ENCODE data around the gene GSK3B. TPM values are rescaled to one million over a fixed set of nuclear protein-coding genes. Genes with fewer than 3 reads are reported as not detected.

GSK3B gene
- polyA plus RNA-seq, 3 donors = 16.2 to 20.6 (median 20.5) TPM

- DNase-seq = no peak
- Histone ChIP-seq H3K27me3 (ENCODE audit: control insufficient read depth in 2 of 2, insufficient read depth in 2 of 2, low read length in 2 of 2) (no peaks in the 10 kb centered on the region), H3K27ac (ENCODE audit: low read depth in 1 of 2, low read length in 2 of 2) (no peak overlapping the region), H3K4me1 (ENCODE audit: control insufficient read depth in 1 of 2, insufficient read depth in 2 of 2, low read length in 2 of 2) (no peaks in the 10 kb centered on the region), H2AFZ (ENCODE audit: insufficient read depth, low read depth, low read length, poor library complexity, severe bottlenecking) (no peak overlapping the region), H3K4me3 (replicated peaks in 1 of 3; ENCODE audit: low read depth in 2 of 3, low read length in 3 of 3) (no peak overlapping the region), H3K79me2 (ENCODE audit: insufficient read depth, low read length) (no peaks in the 10 kb centered on the region), H3K9me3 (replicated peaks in 1 of 2; ENCODE audit: control insufficient read depth in 1 of 2, insufficient read depth in 1 of 2, low read length in 2 of 2) (no peaks in the 10 kb centered on the region), H3K4me2 (replicated peaks; ENCODE audit: extremely low read depth, low read length, poor library complexity, severe bottlenecking) (no peak overlapping the region), H3K36me3 (replicated peaks in 1 of 2; ENCODE audit: control insufficient read depth in 1 of 2, insufficient read depth in 2 of 2, low read length in 2 of 2) (peaks cover 42 to 78% of the 10 kb centered on the region in 2 donors), H3K9ac (ENCODE audit: insufficient read depth, low read length, poor library complexity, severe bottlenecking) (no peak overlapping the region), H4K20me1 (ENCODE audit: insufficient read depth, low read length) (no peaks in the 10 kb centered on the region)
- Mint-ChIP-seq H3K27ac (no peak overlapping the region), H3K36me3 (peaks cover 37 to 46% of the 10 kb centered on the region in 2 donors), H3K4me3 (no peak overlapping the region), H3K4me1 (no peaks in the 10 kb centered on the region), H3K9me3 (no peaks in the 10 kb centered on the region), H3K27me3 (ENCODE audit: low read depth in 3 of 3) (no peaks in the 10 kb centered on the region)
- WGBS (ENCODE audit: insufficient coverage) = 100% methylated on average over 1 of the region's 3 CpGs
- no peak for TF ChIP-seq CTCF (IDR thresholded peaks at IDR 0.05)
- intact Hi-C loops (cut with micrococcal nuclease) = no loop called here
These were observed 192.2 kb downstream of the GSK3B start for GRCh38 chr3:119902061-119902460.

GRCh38 chr3:119901148-119901547 lies 193.1 kb downstream of the GSK3B start:
- H3K27ac ChIP-seq (ENCODE audit: low read depth in 1 of 2, low read length in 2 of 2) = no peak overlapping the region
- H3K4me1 ChIP-seq (ENCODE audit: control insufficient read depth in 1 of 2, insufficient read depth in 2 of 2, low read length in 2 of 2) = no peaks in the 10 kb centered on the region
- TF ChIP-seq CTCF (IDR thresholded peaks at IDR 0.05) = no peak
- DNase-seq = no peak
- no peak overlapping the region for H3K27ac Mint-ChIP-seq
- WGBS (ENCODE audit: insufficient coverage) = no CpG with 5 or more reads among the region's 1 CpG
- H3K4me1 Mint-ChIP-seq = no peaks in the 10 kb centered on the region
- H3K4me3 Mint-ChIP-seq = no peak overlapping the region
- no peaks in the 10 kb centered on the region for H3K27me3 ChIP-seq (ENCODE audit: control insufficient read depth in 2 of 2, insufficient read depth in 2 of 2, low read length in 2 of 2)
- H2AFZ ChIP-seq (ENCODE audit: insufficient read depth, low read depth, low read length, poor library complexity, severe bottlenecking) = no peak overlapping the region
- no peaks in the 10 kb centered on the region for H3K27me3 Mint-ChIP-seq (ENCODE audit: low read depth in 3 of 3)
- H3K9me3 ChIP-seq (replicated peaks in 1 of 2; ENCODE audit: control insufficient read depth in 1 of 2, insufficient read depth in 1 of 2, low read length in 2 of 2) = no peaks in the 10 kb centered on the region
- no peaks in the 10 kb centered on the region for H3K9me3 Mint-ChIP-seq
- no peak overlapping the region for H3K4me3 ChIP-seq (replicated peaks in 1 of 3; ENCODE audit: low read depth in 2 of 3, low read length in 3 of 3)
- H3K79me2 ChIP-seq (ENCODE audit: insufficient read depth, low read length) = no peaks in the 10 kb centered on the region
- intact Hi-C loops (cut with micrococcal nuclease) = no loop called here
- no peak overlapping the region for H3K9ac ChIP-seq (ENCODE audit: insufficient read depth, low read length, poor library complexity, severe bottlenecking)
- H4K20me1 ChIP-seq (ENCODE audit: insufficient read depth, low read length) = no peaks in the 10 kb centered on the region
- peaks cover 41 to 69% of the 10 kb centered on the region in 2 donors for H3K36me3 ChIP-seq (replicated peaks in 1 of 2; ENCODE audit: control insufficient read depth in 1 of 2, insufficient read depth in 2 of 2, low read length in 2 of 2)
- H3K36me3 Mint-ChIP-seq = peaks cover 35 to 42% of the 10 kb centered on the region in 2 donors
- H3K4me2 ChIP-seq (replicated peaks; ENCODE audit: extremely low read depth, low read length, poor library complexity, severe bottlenecking) = no peak overlapping the region

Measured in CD14-positive monocyte (primary cell).